ENCODE data around the gene MMRN2. TPM values are rescaled to one million over a fixed set of nuclear protein-coding genes. Genes with fewer than 3 reads are reported as not detected.

The MMRN2 gene
- total RNA-seq, 4 donors from 2014 or later, result 27.6 to 81.2 (median 61.9) TPM

DNA sequence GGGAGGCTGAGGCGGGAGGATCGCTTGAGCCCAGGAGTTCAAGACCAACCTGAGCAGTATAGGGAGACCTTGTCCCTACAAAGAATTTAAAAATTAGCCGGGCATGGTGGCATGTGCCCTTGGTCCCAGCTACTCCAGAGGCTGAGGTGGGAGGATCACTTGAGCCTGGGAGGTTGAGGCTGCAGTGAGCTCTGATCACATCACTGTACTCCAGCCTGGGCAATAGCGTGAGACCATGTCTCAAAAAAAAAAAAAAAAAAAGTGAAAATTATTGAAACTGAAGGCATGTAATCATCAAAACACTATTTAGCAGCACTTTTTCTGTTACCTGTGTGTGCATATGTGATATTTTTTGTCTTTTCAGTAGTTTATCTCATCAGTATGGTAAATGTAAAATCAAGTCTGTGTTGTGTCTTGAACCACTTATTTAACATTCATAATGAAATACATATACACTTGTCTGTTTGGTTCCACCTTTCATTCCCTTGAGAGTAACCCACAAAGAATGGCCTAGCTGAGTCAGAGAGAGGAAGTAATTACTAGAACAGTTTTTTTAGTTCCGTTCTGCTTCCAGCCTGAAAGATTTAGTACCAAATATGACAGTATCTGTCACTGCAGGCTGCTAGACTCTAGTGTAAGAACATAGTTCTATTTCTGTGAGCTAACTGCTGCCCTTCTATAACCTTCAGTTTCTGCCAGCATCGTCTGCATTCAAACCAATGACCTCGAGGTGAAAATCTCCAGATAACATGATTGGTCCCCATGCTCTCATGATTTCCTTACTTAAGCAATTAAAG lies 68.6 kb downstream of the MMRN2 start:
- no peaks in the 10 kb centered on the region for H3K9me3 ChIP-seq
- 53 to 57% methylated on average over 7 of the region's 7 CpGs for WGBS, 2 donors

More for the DNA sequence above, 68.6 kb downstream of the MMRN2 start:
- no peak for DNase-seq (ENCODE audit: low spot score in 2 of 2)
- Histone ChIP-seq H3K4me1 (peaks cover 0 to 19% (median 7%) of the 10 kb centered on the region in 4 donors), H3K36me3 (peaks cover 0 to 18% (median 0%) of the 10 kb centered on the region in 3 donors), H3K27ac (peak overlapping the region in 1 of 4 donors; percentile 44), H3K27me3 (no peaks in the 10 kb centered on the region), H3K4me3 (no peak overlapping the region)
- TF ChIP-seq EP300 (IDR thresholded peaks at IDR 0.05) (no peak), POLR2A (IDR thresholded peaks at IDR 0.05) (no peak)
- TF ChIP-seq, protein P1, sequence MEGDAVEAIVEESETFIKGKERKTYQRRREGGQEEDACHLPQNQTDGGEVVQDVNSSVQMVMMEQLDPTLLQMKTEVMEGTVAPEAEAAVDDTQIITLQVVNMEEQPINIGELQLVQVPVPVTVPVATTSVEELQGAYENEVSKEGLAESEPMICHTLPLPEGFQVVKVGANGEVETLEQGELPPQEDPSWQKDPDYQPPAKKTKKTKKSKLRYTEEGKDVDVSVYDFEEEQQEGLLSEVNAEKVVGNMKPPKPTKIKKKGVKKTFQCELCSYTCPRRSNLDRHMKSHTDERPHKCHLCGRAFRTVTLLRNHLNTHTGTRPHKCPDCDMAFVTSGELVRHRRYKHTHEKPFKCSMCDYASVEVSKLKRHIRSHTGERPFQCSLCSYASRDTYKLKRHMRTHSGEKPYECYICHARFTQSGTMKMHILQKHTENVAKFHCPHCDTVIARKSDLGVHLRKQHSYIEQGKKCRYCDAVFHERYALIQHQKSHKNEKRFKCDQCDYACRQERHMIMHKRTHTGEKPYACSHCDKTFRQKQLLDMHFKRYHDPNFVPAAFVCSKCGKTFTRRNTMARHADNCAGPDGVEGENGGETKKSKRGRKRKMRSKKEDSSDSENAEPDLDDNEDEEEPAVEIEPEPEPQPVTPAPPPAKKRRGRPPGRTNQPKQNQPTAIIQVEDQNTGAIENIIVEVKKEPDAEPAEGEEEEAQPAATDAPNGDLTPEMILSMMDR (IDR thresholded peaks at IDR 0.05), result no peak

Small RNAs within 50 kb of the gene (small RNA-seq; reads per million reads assigned to genes)
- not detected for gene BMS1P3
- gene RNU1-19P, result not detected

Other genes with a start within 250 kb of the MMRN2 start
- gene BMPR1A, start 201.0 kb downstream of the MMRN2 start, total RNA-seq, result 10 to 100 TPM; 35.7 to 51.3 (median 42.8) TPM
- 100 to 1,000 TPM in 2 of 4 donors, 10 to 100 TPM in 2; 86.1 to 213 (median 119) TPM for gene SNCG, start 984 bp upstream of the MMRN2 start, total RNA-seq
- 1,000 to 10,000 TPM in 2 of 4 donors, 100 to 1,000 TPM in 2; 703 to 1,895 (median 1,121) TPM for gene ADIRF, start 10.9 kb upstream of the MMRN2 start, total RNA-seq
- gene FAM25A, start 62.7 kb upstream of the MMRN2 start, total RNA-seq, result not detected
- 100 to 1,000 TPM; 204 to 241 (median 223) TPM for gene GLUD1, start 137.2 kb upstream of the MMRN2 start, total RNA-seq
- 10 to 100 TPM; 14.1 to 39.6 (median 28.6) TPM for gene SHLD2, start 137.6 kb upstream of the MMRN2 start, total RNA-seq